GM08714 (cell line): Measurements from ENCODE around the gene SLC25A28.
"Not testable (repeated sequence)": the region's sequence is repeated elsewhere in the genome, so short reads cannot be mapped to it uniquely, and the experiment has no call there.

ENCODE experiments used
- H3K4me3 ChIP-seq: fragments of 200-500 bp; sonication (Bioruptor generic); 2 replicates; pipeline ENCODE4 v1.5.1; 2014; ENCODE audit warnings: mild to moderate bottlenecking, low read length, inconsistent platforms
- ZNF274 ChIP-seq: IDR thresholded peaks from 2 replicates; pipeline ENCODE4 v1.6.1; 2012; ENCODE audit warnings: mild to moderate bottlenecking, low read depth, low read length

SLC25A28 gene

DNA sequence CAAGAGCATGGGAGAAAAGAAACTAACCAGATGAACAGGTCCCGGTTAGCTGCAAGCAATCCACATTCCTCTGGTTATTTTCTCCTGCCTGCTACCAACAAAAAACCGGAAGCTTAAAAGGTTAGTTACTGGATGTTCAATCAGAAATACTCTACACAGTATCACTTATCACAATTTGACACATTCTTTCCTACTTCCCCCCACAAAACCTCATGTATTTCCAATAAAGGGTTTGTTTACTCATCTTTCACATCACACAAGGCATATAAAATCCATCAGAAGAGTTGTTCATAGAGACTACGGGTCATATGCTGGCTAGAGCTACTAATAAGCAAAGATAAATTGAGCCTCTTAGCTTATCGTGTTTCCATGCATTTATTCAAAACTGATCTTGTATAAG, 4.8 kb downstream of the SLC25A28 start:
- H3K4me3 ChIP-seq: no peak overlapping the region
- TF ChIP-seq ZNF274: no peak

DNA sequence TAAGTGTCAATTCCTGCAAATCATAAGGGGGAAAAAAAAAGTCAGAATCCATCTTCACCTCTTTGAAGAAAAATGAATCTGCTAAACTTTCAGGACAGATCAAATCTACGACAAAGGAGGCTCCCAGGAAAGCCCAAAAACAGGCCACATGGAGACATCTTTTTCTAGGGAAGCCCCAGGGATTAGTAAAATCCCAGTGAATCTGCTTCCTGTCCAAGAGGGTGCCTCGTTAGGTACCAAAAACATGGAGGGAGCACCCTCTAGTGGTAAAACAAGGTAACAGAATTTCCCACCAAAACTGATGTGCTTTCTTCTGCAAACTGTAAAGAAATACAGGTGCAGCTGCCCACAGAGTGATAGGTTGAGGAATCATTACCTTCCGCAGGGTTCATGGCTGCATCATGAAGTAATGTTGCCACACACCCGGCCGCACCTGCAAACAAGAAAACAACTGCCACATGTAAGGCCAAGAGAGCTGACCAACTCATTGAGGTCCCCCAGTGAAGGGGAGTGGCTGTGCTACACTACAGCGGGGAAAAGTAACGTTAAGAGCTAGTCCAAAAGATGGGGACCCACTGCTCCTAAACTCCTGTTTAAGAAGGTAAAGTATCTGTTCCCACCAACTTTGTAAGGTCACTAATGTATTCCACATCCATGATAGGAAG, 7.9 kb downstream of the SLC25A28 start:
- TF ChIP-seq ZNF274: no peak
- H3K4me3 ChIP-seq: no peak overlapping the region

DNA sequence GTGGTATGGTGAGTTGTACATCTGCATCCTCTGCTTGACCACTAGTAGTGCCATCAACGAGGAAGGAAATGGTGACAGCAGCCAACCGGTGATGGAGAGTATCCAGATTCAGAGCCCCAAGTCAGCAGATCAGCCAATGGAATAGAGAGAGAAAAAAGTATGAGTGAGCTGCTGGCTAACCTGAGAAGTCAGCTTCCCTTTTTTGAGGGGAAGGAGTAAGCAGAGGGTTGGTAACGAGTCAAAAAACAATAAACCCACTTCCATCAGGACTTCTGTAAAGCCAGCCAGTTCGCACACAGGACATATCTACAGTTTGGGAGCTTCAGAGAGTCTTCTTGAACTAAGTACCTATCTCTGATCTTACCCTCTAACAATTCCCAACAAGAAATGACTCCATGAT, 8.9 kb downstream of the SLC25A28 start:
- no peak for TF ChIP-seq ZNF274
- no peak overlapping the region for H3K4me3 ChIP-seq

GRCh38 chr10:99610221-99610620, 10.0 kb downstream of the SLC25A28 start:
- H3K4me3 ChIP-seq: no peak overlapping the region
- no peak for TF ChIP-seq ZNF274

- no peak for TF ChIP-seq ZNF274
These were observed 11.1 kb downstream of the SLC25A28 start for GRCh38 chr10:99609186-99609585.

GRCh38 chr10:99605351-99605750, 14.9 kb downstream of the SLC25A28 start:
- TF ChIP-seq ZNF274: no peak
- H3K4me3 ChIP-seq: no peak overlapping the region

More at GRCh38 chr10:99609186-99609585, 11.1 kb downstream of the SLC25A28 start:
- no peak overlapping the region for H3K4me3 ChIP-seq

- no peak for TF ChIP-seq ZNF274
These were observed 15.4 kb downstream of the SLC25A28 start for GRCh38 chr10:99604862-99605261.

DNA sequence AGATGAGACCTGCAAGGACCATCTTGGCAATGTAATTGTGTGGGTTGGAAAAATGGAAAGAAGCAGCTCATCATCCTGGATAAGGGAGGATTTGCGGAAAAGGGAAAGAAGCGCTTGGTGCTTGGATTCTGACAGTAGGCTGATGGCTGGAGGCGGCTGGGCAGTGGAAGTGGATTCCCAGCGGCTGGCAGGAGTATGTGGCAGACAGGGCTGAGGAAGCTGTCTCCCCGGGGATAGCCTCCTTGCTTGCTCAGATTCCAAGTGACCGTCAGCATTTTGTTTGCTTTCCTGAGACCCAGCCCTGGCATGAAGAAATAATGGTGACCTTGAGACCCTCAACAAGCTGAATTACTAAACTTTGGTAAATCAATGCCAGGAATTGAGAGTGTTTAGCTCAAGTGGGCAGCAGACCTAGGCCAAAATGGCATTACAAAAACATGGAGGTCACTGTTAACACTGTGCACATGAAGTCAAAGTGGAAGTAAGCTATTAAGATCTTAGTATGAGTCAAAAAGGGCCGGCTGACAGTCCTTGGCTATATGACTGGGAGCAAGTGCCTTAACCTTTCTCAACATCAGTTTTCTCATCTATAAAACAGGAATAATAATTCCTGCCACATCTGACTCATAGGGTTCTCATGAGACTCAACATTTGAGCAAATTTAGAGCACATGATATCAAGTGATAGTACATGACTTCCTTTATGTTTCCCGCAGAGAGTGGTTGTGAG, 21.3 kb downstream of the SLC25A28 start:
- no peak overlapping the region for H3K4me3 ChIP-seq
- no peak for TF ChIP-seq ZNF274

More at GRCh38 chr10:99604862-99605261, 15.4 kb downstream of the SLC25A28 start:
- no peak overlapping the region for H3K4me3 ChIP-seq

- TF ChIP-seq ZNF274: no peak
- no peak overlapping the region for H3K4me3 ChIP-seq
These were observed 22.2 kb downstream of the SLC25A28 start for GRCh38 chr10:99598011-99598410.

GRCh38 chr10:99596708-99597107, 23.5 kb downstream of the SLC25A28 start:
- not testable (repeated sequence) for H3K4me3 ChIP-seq

GRCh38 chr10:99595770-99596465, 24.3 kb downstream of the SLC25A28 start:
- no peak for TF ChIP-seq ZNF274
- H3K4me3 ChIP-seq: no peak overlapping the region

DNA sequence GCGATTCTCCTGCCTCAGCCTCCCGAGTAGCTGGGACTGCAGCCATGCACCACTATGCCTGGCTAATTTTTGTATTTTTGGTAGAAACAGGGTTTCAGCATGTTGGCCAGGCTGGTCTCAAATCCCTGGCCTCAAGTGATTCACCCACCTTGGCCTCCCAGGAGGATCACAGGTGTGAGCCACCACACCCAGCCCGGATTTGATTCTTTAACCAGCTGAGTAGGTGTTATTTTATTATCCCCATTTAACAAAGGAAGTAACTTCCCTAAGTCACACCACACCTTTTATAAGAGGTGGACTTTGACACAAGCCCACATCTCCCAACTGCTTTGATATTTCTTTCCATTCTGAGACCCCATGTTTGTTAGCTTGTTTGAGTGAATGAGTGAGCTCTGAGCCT, 25.0 kb downstream of the SLC25A28 start:
- TF ChIP-seq ZNF274: no peak
- no peak overlapping the region for H3K4me3 ChIP-seq

GRCh38 chr10:99593312-99593711, 26.9 kb downstream of the SLC25A28 start:
- no peak overlapping the region for H3K4me3 ChIP-seq
- TF ChIP-seq ZNF274: no peak

GRCh38 chr10:99590799-99591198, 29.4 kb downstream of the SLC25A28 start:
- no peak overlapping the region for H3K4me3 ChIP-seq
- no peak for TF ChIP-seq ZNF274

GRCh38 chr10:99583687-99584086, 36.6 kb downstream of the SLC25A28 start:
- H3K4me3 ChIP-seq: no peak overlapping the region
- TF ChIP-seq ZNF274: no peak
